Sigmoid colon (tissue), 7 donors: Measurements from ENCODE around the gene NEBL. TPM values are rescaled to one million over a fixed set of nuclear protein-coding genes. Genes with fewer than 3 reads are reported as not detected.

Experiments
- DNase-seq: peaks from one replicate; pipeline ENCODE4 v3.0.0-alpha.2; 2019
- H3K27ac ChIP-seq, 4 donors: fragments of 200-600 bp; sonication (generic); one replicate each; pipeline ENCODE4 v1.5.1; 2016 to 2019; ENCODE audit warnings: mild to moderate bottlenecking in 1 of 4
- H3K27me3 ChIP-seq, 3 donors: fragments of 200-600 bp; sonication (generic); one replicate each; pipeline ENCODE4 v1.5.1; 2019; ENCODE audit warnings: mild to moderate bottlenecking in 1 of 3
- H3K36me3 ChIP-seq, 4 donors: fragments of 200-600 bp; sonication (generic); one replicate each; pipeline ENCODE4 v1.5.1; 2016 to 2019
- H3K4me1 ChIP-seq, 4 donors: fragments of 200-600 bp; sonication (generic); one replicate each; pipeline ENCODE4 v1.5.1; 2017 to 2019
- H3K4me3 ChIP-seq, 4 donors: fragments of 200-600 bp; sonication (generic); one replicate each; pipeline ENCODE4 v1.5.1; 2017 to 2019; ENCODE audit warnings: mild to moderate bottlenecking in 2 of 4, moderate library complexity in 1 of 4
- H3K9me3 ChIP-seq, 4 donors: fragments of 200-600 bp in 3 of 4; sonication (generic) in 3 of 4; one replicate each; pipeline versions ENCODE4 v1.5.1 to v1.6.1; 2013 to 2019
- EP300 ChIP-seq, 4 donors: sonication (generic); formaldehyde crosslinking; IDR thresholded peaks; one replicate each; pipeline ENCODE4 v1.6.1; 2017; ENCODE audit warnings: antibody characterized with exemption in 4 of 4
- POLR2A ChIP-seq, 2 donors: fragments of 450-650 bp; IDR thresholded peaks; one replicate each; pipeline ENCODE4 v1.6.1; 2016; ENCODE audit warnings: antibody characterized with exemption in 2 of 2, mild to moderate bottlenecking in 2 of 2, moderate library complexity in 2 of 2
- POLR2AphosphoS5 ChIP-seq, 4 donors: sonication (generic); formaldehyde crosslinking; IDR thresholded peaks; one replicate each; pipeline ENCODE4 v1.6.1; 2017; ENCODE audit warnings: antibody characterized with exemption in 4 of 4
- WGBS, 2 donors: extraction: QIAGEN DNeasy Blood & Tissue Kit; methylation state at CpG; one replicate each; pipeline ENCODE4 v1.1.7; 2013; 5-methylcytosine and 5-hydroxymethylcytosine counted together
- intact Hi-C: fragments of 100-400 bp; cut with DNase I; formaldehyde crosslinking; loops from one replicate; pipeline ENCODE4 v1.15.1; 2023
- polyA plus RNA-seq, 3 donors: library from polyadenylated mRNA; stranded (reverse); fragments of 200-250 nt; gene quantifications; one replicate each; pipeline ENCODE4 v1.2.3, GENCODE V29; 2013
- total RNA-seq, 4 donors: library from RNA; depleted of rRNA; stranded (reverse); fragments of >200 nt; gene quantifications; one replicate each; pipeline ENCODE4 v1.1.0, GENCODE V29; 2016
- TF ChIP-seq, protein P1 (sequence below), 4 experiments: fragments of 450-650 bp in 3 of 4; fragments of 200-600 bp in 1 of 4; IDR thresholded peaks; one replicate each; pipeline ENCODE4 v1.5.1; 2016 to 2019; ENCODE audit warnings: antibody characterized with exemption in 4 of 4, mild to moderate bottlenecking in 3 of 4, moderate library complexity in 2 of 4
- donor health status: healthy with polysubstance abuse.
- donor health status: Bipolar disorder and iron deficiency.
- donor health status: healthy.

Gene NEBL
- total and polyA plus RNA-seq, 7 donors = 1.1 to 4.9 (median 2.1) TPM

GRCh38 chr10:20919481-20919880 lies 22.4 kb upstream of the NEBL start:
- Histone ChIP-seq H3K27me3 (no peaks in the 10 kb centered on the region), H3K4me1 (no peaks in the 10 kb centered on the region), H3K27ac (no peak overlapping the region), H3K9me3 (no peaks in the 10 kb centered on the region), H3K36me3 (no peaks in the 10 kb centered on the region), H3K4me3 (no peak overlapping the region)
- DNase-seq = no peak
- intact Hi-C loops = no loop called here
- no peak for TF ChIP-seq POLR2AphosphoS5 (IDR thresholded peaks at IDR 0.05)
- TF ChIP-seq, protein P1, sequence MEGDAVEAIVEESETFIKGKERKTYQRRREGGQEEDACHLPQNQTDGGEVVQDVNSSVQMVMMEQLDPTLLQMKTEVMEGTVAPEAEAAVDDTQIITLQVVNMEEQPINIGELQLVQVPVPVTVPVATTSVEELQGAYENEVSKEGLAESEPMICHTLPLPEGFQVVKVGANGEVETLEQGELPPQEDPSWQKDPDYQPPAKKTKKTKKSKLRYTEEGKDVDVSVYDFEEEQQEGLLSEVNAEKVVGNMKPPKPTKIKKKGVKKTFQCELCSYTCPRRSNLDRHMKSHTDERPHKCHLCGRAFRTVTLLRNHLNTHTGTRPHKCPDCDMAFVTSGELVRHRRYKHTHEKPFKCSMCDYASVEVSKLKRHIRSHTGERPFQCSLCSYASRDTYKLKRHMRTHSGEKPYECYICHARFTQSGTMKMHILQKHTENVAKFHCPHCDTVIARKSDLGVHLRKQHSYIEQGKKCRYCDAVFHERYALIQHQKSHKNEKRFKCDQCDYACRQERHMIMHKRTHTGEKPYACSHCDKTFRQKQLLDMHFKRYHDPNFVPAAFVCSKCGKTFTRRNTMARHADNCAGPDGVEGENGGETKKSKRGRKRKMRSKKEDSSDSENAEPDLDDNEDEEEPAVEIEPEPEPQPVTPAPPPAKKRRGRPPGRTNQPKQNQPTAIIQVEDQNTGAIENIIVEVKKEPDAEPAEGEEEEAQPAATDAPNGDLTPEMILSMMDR (IDR thresholded peaks at IDR 0.05) = no peak
- no peak for TF ChIP-seq POLR2A (IDR thresholded peaks at IDR 0.05)
- no peak for TF ChIP-seq EP300 (IDR thresholded peaks at IDR 0.05)
- 87 to 95% methylated on average over 4 of the region's 4 CpGs for WGBS, 2 donors

GRCh38 chr10:20916976-20917375 lies 19.9 kb upstream of the NEBL start:
- intact Hi-C loops = no loop called here
- Histone ChIP-seq H3K4me3 (no peak overlapping the region), H3K36me3 (no peaks in the 10 kb centered on the region), H3K27me3 (no peaks in the 10 kb centered on the region), H3K9me3 (no peaks in the 10 kb centered on the region), H3K4me1 (no peaks in the 10 kb centered on the region), H3K27ac (no peak overlapping the region)
- 73 to 82% methylated on average over 1 of the region's 1 CpG for WGBS, 2 donors
- TF ChIP-seq POLR2A (IDR thresholded peaks at IDR 0.05) = no peak
- TF ChIP-seq, protein P1 (IDR thresholded peaks at IDR 0.05) = no peak
- no peak for DNase-seq

- no peaks in the 10 kb centered on the region for H3K9me3 ChIP-seq
- H3K27ac ChIP-seq = no peak overlapping the region
- H3K27me3 ChIP-seq = no peaks in the 10 kb centered on the region
- H3K4me3 ChIP-seq = no peak overlapping the region
- TF ChIP-seq POLR2A (IDR thresholded peaks at IDR 0.05) = no peak
- TF ChIP-seq POLR2AphosphoS5 (IDR thresholded peaks at IDR 0.05) = no peak
- TF ChIP-seq, protein P1 (IDR thresholded peaks at IDR 0.05) = no peak
- no peak for TF ChIP-seq EP300 (IDR thresholded peaks at IDR 0.05)
- no peaks in the 10 kb centered on the region for H3K4me1 ChIP-seq
- intact Hi-C loops = no loop called here
- DNase-seq = no peak
- H3K36me3 ChIP-seq = no peaks in the 10 kb centered on the region
- 96 to 100% methylated on average over 1 of the region's 1 CpG for WGBS, 2 donors
These were observed 15.9 kb upstream of the NEBL start for GRCh38 chr10:20912969-20913368.

DNA sequence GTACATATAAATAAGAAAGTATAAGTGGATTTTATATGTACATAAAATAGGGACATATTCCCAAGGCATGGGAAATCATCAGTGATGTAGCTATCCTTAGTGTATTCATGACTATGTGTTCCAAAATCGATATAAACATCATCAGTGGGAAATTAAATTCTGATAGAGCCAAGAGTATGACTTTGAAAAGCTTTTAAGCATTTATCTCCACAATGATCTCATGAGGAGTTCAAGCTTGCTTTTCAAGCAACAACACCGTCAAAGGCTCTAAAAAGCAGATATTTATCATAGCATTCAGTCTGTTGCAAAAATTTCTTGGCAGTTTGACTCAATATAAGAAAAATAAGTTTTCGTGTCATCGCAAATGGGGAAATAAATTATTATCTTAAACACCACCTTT lies 14.5 kb upstream of the NEBL start:
- Histone ChIP-seq H3K4me1 (no peaks in the 10 kb centered on the region), H3K4me3 (no peak overlapping the region), H3K36me3 (no peaks in the 10 kb centered on the region), H3K27ac (no peak overlapping the region), H3K27me3 (no peaks in the 10 kb centered on the region), H3K9me3 (no peaks in the 10 kb centered on the region)
- WGBS, 2 donors = 79 to 93% methylated on average over 4 of the region's 4 CpGs
- TF ChIP-seq EP300 (IDR thresholded peaks at IDR 0.05) (no peak), POLR2AphosphoS5 (IDR thresholded peaks at IDR 0.05) (no peak)
- TF ChIP-seq, protein P1 (IDR thresholded peaks at IDR 0.05) = no peak
- intact Hi-C loops = no loop called here
- no peak for DNase-seq

GRCh38 chr10:20909801-20910200 lies 12.7 kb upstream of the NEBL start:
- intact Hi-C loops = no loop called here
- DNase-seq = no peak
- no peaks in the 10 kb centered on the region for H3K9me3 ChIP-seq
- H3K4me1 ChIP-seq = no peaks in the 10 kb centered on the region
- H3K4me3 ChIP-seq = no peak overlapping the region
- H3K36me3 ChIP-seq = no peaks in the 10 kb centered on the region
- no peak overlapping the region for H3K27ac ChIP-seq
- TF ChIP-seq POLR2AphosphoS5 (IDR thresholded peaks at IDR 0.05) (no peak), EP300 (IDR thresholded peaks at IDR 0.05) (no peak), POLR2A (IDR thresholded peaks at IDR 0.05) (no peak)
- TF ChIP-seq, protein P1 (IDR thresholded peaks at IDR 0.05) = no peak
- no peaks in the 10 kb centered on the region for H3K27me3 ChIP-seq
